ENCODE data around the gene BTBD6.

DNA sequence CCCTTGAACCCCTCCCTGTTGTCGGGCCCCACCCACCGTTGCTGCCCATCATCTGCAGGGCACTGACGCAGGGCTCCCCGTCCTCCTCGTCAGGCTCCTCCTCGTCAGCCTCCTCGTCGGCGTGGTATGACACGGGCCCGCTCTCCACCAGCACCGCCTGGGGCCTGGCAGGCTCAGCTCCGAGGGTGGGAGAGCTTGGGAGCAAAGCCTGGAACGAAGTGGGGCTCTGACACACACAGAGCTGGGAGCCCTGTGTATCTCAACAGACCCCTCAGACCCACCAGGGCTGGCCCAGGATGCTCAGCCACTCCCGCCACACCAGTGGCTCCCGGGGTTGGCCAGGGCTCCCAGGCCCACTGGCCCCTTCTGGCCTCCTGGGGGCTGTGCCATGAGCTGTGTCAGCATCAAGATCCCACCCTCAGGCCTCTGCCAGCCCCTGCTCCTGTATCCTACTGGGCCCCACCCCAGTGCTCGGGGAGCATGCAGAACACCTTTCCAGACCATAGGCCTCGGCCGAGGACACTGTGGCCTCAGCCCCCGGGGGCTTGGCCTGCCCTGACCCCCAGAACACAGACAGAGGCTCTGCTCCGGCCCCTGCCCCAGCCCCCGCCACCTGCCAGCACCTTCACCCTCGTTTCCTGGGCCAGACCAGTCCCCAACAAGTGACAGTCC, 37.1 kb upstream of the BTBD6 start:
- TF ChIP-seq EZH2 (IDR thresholded peaks at IDR 0.05; ENCODE audit: insufficient read depth, poor library complexity, severe bottlenecking) (no peak), EZH2phosphoT487 (IDR thresholded peaks at IDR 0.05; ENCODE audit: insufficient read depth, low read depth) (no peak)

Measured in GM23248 (cell line).